ENCODE measurements around the gene VEGFA. TPM values are rescaled to one million over a fixed set of nuclear protein-coding genes. Genes with fewer than 3 reads are reported as not detected.

The VEGFA gene
- polyA plus RNA-seq, 1 experiment, result 189 TPM

- DNase-seq (ENCODE audit: low read depth, low spot score), result no peak
- Histone ChIP-seq H3K9me3 (ENCODE audit: control insufficient read depth, insufficient read depth, low read length) (no peaks in the 10 kb centered on the region), H3K27ac (ENCODE audit: low read depth, low read length) (no peak overlapping the region), H3K27me3 (ENCODE audit: control insufficient read depth, insufficient read depth, low read length) (peaks cover 20% of the 10 kb centered on the region), H3K4me3 (ENCODE audit: low read depth, low read length) (no peak overlapping the region)
- POLR2A ChIA-PET, result no interaction called here
- CTCF ChIA-PET, result interaction anchor here (0.8 to 1.1 kb wide), 2 partner anchors 9 to 310 kb away, joined by 3 to 4 read pairs; no protein-coding TSS in a partner anchor
- TF ChIP-seq CTCF (IDR thresholded peaks at IDR 0.05; ENCODE audit: low read depth, low read length), result no peak
These were observed 5.2 kb upstream of the VEGFA start for GRCh38 chr6:43764772-43765171.

GRCh38 chr6:43765776-43766499, 4.1 kb upstream of the VEGFA start:
- POLR2A ChIA-PET, result no interaction called here
- Histone ChIP-seq H3K9me3 (ENCODE audit: control insufficient read depth, insufficient read depth, low read length) (no peaks in the 10 kb centered on the region; the same call in 1 of the 2 replicates), H3K27me3 (ENCODE audit: control insufficient read depth, insufficient read depth, low read length) (peaks cover 13% of the 10 kb centered on the region), H3K27ac (ENCODE audit: low read depth, low read length) (no peak overlapping the region), H3K4me3 (ENCODE audit: low read depth, low read length) (no peak overlapping the region)
- TF ChIP-seq CTCF (IDR thresholded peaks at IDR 0.05; ENCODE audit: low read depth, low read length), result no peak
- DNase-seq (ENCODE audit: low read depth, low spot score), result no peak
- CTCF ChIA-PET, result interaction anchor here (0.9 to 1.1 kb wide), 3 partner anchors 158 to 313 kb away, joined by 3 to 5 read pairs (median 5); no protein-coding TSS in a partner anchor

GRCh38 chr6:43766500-43766853, 3.5 kb upstream of the VEGFA start:
- CTCF ChIA-PET, result interaction anchor here (1.1 kb wide), 1 partner anchor 312 kb away, joined by 5 read pairs; no protein-coding TSS in a partner anchor
- peaks cover 11% of the 10 kb centered on the region for H3K27me3 ChIP-seq (ENCODE audit: control insufficient read depth, insufficient read depth, low read length)
- no peak for TF ChIP-seq CTCF (IDR thresholded peaks at IDR 0.05; ENCODE audit: low read depth, low read length)
- DNase-seq (ENCODE audit: low read depth, low spot score), result no peak
- no peaks in the 10 kb centered on the region; the same call in 1 of the 2 replicates for H3K9me3 ChIP-seq (ENCODE audit: control insufficient read depth, insufficient read depth, low read length)
- no peak overlapping the region for H3K4me3 ChIP-seq (ENCODE audit: low read depth, low read length)
- H3K27ac ChIP-seq (ENCODE audit: low read depth, low read length), result no peak overlapping the region
- POLR2A ChIA-PET, result no interaction called here

GRCh38 chr6:43766964-43767461, 3.0 kb upstream of the VEGFA start:
- TF ChIP-seq CTCF (IDR thresholded peaks at IDR 0.05; ENCODE audit: low read depth, low read length), result no peak
- ChIA-PET CTCF (interaction anchor here (1.0 to 4.2 kb wide), 4 partner anchors 42 to 313 kb away, joined by 4 to 94 read pairs (median 62); no protein-coding TSS in a partner anchor), POLR2A (no interaction called here)
- H3K27me3 ChIP-seq (ENCODE audit: control insufficient read depth, insufficient read depth, low read length), result peaks cover 8% of the 10 kb centered on the region
- no peak overlapping the region for H3K27ac ChIP-seq (ENCODE audit: low read depth, low read length)
- no peaks in the 10 kb centered on the region; the same call in 1 of the 2 replicates for H3K9me3 ChIP-seq (ENCODE audit: control insufficient read depth, insufficient read depth, low read length)
- no peak overlapping the region for H3K4me3 ChIP-seq (ENCODE audit: low read depth, low read length)
- no peak for DNase-seq (ENCODE audit: low read depth, low spot score)

Measured in AG04450 (cell line).